Measurements from ENCODE around the gene P2RX6. TPM values are rescaled to one million over a fixed set of nuclear protein-coding genes. Genes with fewer than 3 reads are reported as not detected.

Gene P2RX6
- total RNA-seq, 2 donors from 2014 or later = 1.0 to 5.4 TPM

GRCh38 chr22:20974336-20974955 is 40.5 kb upstream of the P2RX6 start:
- no peak for DNase-seq (ENCODE audit: low spot score)
- no peak overlapping the region for H3K4me3 ChIP-seq
- peaks cover 0 to 10% of the 10 kb centered on the region in 2 donors for H3K9me3 ChIP-seq
- H3K27me3 ChIP-seq = no peaks in the 10 kb centered on the region
- H3K4me1 ChIP-seq = peaks cover 0 to 5% of the 10 kb centered on the region in 2 donors
- no peak overlapping the region for H3K27ac ChIP-seq
- no peaks in the 10 kb centered on the region for H3K36me3 ChIP-seq
- TF ChIP-seq CTCF (IDR thresholded peaks at IDR 0.05) = no peak

GRCh38 chr22:20975541-20976290 is 39.2 kb upstream of the P2RX6 start:
- no peak for DNase-seq (ENCODE audit: low spot score)
- Histone ChIP-seq H3K36me3 (no peaks in the 10 kb centered on the region), H3K4me1 (peaks cover 0 to 16% of the 10 kb centered on the region in 2 donors), H3K27me3 (no peaks in the 10 kb centered on the region), H3K27ac (no peak overlapping the region), H3K4me3 (no peak overlapping the region), H3K9me3 (peaks cover 0 to 10% of the 10 kb centered on the region in 2 donors)
- no peak for TF ChIP-seq CTCF (IDR thresholded peaks at IDR 0.05)

GRCh38 chr22:20976291-20976877 is 38.6 kb upstream of the P2RX6 start:
- Histone ChIP-seq H3K9me3 (peaks cover 0 to 10% of the 10 kb centered on the region in 2 donors), H3K27ac (no peak overlapping the region), H3K36me3 (no peaks in the 10 kb centered on the region), H3K4me3 (no peak overlapping the region), H3K27me3 (no peaks in the 10 kb centered on the region), H3K4me1 (peaks cover 0 to 23% of the 10 kb centered on the region in 2 donors)
- no peak for DNase-seq (ENCODE audit: low spot score)
- no peak for TF ChIP-seq CTCF (IDR thresholded peaks at IDR 0.05)

- no peak overlapping the region for H3K27ac ChIP-seq
- H3K27me3 ChIP-seq = no peaks in the 10 kb centered on the region
- no peaks in the 10 kb centered on the region for H3K36me3 ChIP-seq
- no peak overlapping the region for H3K4me3 ChIP-seq
- no peak for DNase-seq (ENCODE audit: low spot score)
- no peak for TF ChIP-seq CTCF (IDR thresholded peaks at IDR 0.05)
- peaks cover 0 to 25% of the 10 kb centered on the region in 2 donors for H3K4me1 ChIP-seq
- H3K9me3 ChIP-seq = peaks cover 0 to 10% of the 10 kb centered on the region in 2 donors
Measured at GRCh38 chr22:20977019-20977418, 37.9 kb upstream of the P2RX6 start.

GRCh38 chr22:20977516-20978170 is 37.3 kb upstream of the P2RX6 start:
- Histone ChIP-seq H3K4me1 (peaks cover 0 to 28% of the 10 kb centered on the region in 2 donors), H3K4me3 (no peak overlapping the region), H3K27me3 (no peaks in the 10 kb centered on the region), H3K27ac (no peak overlapping the region), H3K36me3 (no peaks in the 10 kb centered on the region), H3K9me3 (peaks cover 0 to 10% of the 10 kb centered on the region in 2 donors)
- TF ChIP-seq CTCF (IDR thresholded peaks at IDR 0.05) = no peak
- DNase-seq (ENCODE audit: low spot score) = no peak
